ENCODE results near the gene SLC22A23. TPM values are rescaled to one million over a fixed set of nuclear protein-coding genes. Genes with fewer than 3 reads are reported as not detected.

SLC22A23 gene
- polyA plus RNA-seq, 4 donors, result 9.5 to 38.3 (median 15.0) TPM

DNA sequence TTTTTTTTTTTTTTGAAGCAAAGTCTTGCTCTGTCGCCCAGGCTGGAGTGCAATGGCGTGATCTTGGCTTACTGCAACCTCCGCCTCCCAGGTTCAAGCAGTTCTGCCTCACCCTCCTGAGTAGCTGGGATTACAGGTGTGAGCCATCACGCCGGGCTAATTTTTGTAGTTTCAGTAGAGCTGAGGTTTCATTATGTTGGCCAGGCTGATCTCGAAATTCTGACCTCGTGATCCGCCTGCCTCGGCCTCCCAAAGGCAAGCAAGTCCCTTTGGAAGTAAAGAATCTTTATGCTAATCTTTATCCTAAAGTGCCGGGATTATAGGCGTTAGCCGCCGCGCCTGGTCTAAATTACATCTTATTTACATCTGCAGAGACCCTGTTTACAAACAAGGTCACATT lies 196.6 kb downstream of the SLC22A23 start:
- Histone ChIP-seq H3K36me3 (ENCODE audit: control insufficient read depth in 3 of 3, insufficient read depth in 2 of 3, low read depth in 1 of 3, low read length in 3 of 3) (peaks cover 0 to 38% (median 2%) of the 10 kb centered on the region in 3 donors), H3K4me1 (ENCODE audit: control insufficient read depth in 3 of 3, insufficient read depth in 2 of 3, low read depth in 1 of 3, low read length in 2 of 3) (peaks cover 7 to 19% (median 10%) of the 10 kb centered on the region in 3 donors), H3K27ac (ENCODE audit: low read depth in 1 of 3, low read length in 2 of 3) (peak overlapping the region in 1 of 3 donors; percentile 17), H3K27me3 (ENCODE audit: control insufficient read depth in 3 of 3, insufficient read depth in 3 of 3, low read length in 3 of 3) (no peaks in the 10 kb centered on the region), H3K4me3 (ENCODE audit: low read depth in 1 of 3, low read length in 3 of 3) (peak overlapping the region in 1 of 3 donors; percentile 29), H3K9me3 (ENCODE audit: control insufficient read depth in 2 of 2, insufficient read depth in 1 of 2, low read depth in 1 of 2, low read length in 1 of 2) (no peaks in the 10 kb centered on the region)
- DNase-seq (no peak), FAIRE-seq (no peak)
- 32 to 68% (median 51%) methylated on average over 14 of the region's 14 CpGs for WGBS, 3 donors

DNA sequence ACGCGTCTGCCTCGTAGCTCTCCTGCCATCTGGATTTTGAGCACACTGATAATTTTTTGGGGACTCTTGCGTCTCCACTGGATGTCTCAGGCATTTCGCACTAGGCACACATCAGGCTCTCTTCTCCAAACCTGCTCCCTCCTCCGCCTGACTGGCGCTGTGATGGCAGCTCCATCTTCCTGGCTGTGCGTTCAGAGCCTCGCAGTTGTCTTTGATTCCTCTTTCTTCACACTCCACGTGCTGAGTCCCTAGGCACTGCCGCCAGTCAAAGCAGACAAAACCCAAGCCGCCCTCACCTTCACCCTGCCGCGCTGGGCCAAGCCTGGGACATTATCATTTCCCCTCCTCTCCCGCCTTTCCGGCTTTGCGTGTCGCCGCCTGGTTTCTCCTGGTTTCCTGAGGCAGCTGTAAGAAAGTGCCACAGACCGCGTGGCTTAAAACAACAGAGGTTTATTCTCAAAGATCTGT lies 197.3 kb downstream of the SLC22A23 start:
- Histone ChIP-seq H3K27ac (ENCODE audit: low read depth in 1 of 3, low read length in 2 of 3) (peak overlapping the region; percentile 20 to 76 (median 43)), H3K4me1 (ENCODE audit: control insufficient read depth in 3 of 3, insufficient read depth in 2 of 3, low read depth in 1 of 3, low read length in 2 of 3) (peaks cover 7 to 19% (median 10%) of the 10 kb centered on the region in 3 donors), H3K27me3 (ENCODE audit: control insufficient read depth in 3 of 3, insufficient read depth in 3 of 3, low read length in 3 of 3) (no peaks in the 10 kb centered on the region), H3K9me3 (ENCODE audit: control insufficient read depth in 2 of 2, insufficient read depth in 1 of 2, low read depth in 1 of 2, low read length in 1 of 2) (no peaks in the 10 kb centered on the region), H3K4me3 (ENCODE audit: low read depth in 1 of 3, low read length in 3 of 3) (peak overlapping the region; percentile 76 to 93 (median 86)), H3K36me3 (ENCODE audit: control insufficient read depth in 3 of 3, insufficient read depth in 2 of 3, low read depth in 1 of 3, low read length in 3 of 3) (peaks cover 0 to 32% (median 0%) of the 10 kb centered on the region in 3 donors)
- WGBS, 3 donors, result 1% methylated on average over 21 of the region's 21 CpGs
- peak; percentile 59 to 63 for DNase-seq
- FAIRE-seq, result no peak

DNA sequence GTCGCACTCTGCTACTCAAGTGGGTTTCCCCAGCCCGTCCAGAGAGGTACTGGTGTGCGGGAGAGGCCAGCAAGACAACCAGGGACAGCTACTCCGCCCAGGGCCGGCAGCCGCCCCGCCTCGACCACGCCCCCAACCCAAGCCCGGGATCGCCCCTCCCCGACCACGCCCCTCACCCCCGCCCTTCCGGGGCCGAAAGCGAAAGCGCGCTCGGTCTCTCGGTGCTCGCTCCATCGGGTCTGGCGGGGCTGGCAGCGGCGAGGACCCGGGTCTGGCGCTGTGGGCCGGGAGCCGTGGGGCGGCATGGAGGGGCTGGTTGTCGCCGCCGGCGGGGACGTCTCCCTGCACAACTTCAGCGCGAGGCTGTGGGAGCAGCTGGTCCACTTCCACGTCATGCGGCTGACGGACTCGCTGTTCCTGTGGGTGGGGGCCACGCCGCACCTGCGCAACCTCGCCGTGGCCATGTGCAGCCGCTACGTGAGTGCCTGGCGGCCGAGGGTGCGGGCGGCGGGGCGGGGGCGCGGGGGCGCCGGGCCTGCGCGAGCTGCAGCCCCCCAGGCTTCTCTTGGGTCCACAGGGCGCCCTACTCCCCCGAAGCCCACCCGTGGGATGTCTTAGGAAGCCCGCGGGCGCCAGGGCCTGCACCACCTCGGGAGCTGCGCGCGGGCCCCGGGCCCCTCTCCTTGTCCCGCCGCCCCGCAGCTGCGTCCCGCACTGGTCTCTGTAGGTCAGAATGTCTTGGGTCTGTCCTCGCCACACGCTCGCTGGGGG lies 197.9 kb downstream of the SLC22A23 start, which contains the start of gene PSMG4:
PSMG4 (plus strand) TSS at position 228 of the 771 bp plus-strand sequence; CDS start at position 304, 76 bp downstream.
- Histone ChIP-seq H3K4me3 (ENCODE audit: low read depth in 1 of 3, low read length in 3 of 3) (peak within 1 kb of the TSS; percentile 76 to 93 (median 86)), H3K9me3 (ENCODE audit: control insufficient read depth in 2 of 2, insufficient read depth in 1 of 2, low read depth in 1 of 2, low read length in 1 of 2) (no peaks in the 10 kb centered on the region), H3K36me3 (ENCODE audit: control insufficient read depth in 3 of 3, insufficient read depth in 2 of 3, low read depth in 1 of 3, low read length in 3 of 3) (peaks cover 0 to 26% (median 0%) of the 10 kb centered on the region in 3 donors), H3K27ac (ENCODE audit: low read depth in 1 of 3, low read length in 2 of 3) (peak within 1 kb of the TSS; percentile 20 to 76 (median 44)), H3K4me1 (ENCODE audit: control insufficient read depth in 3 of 3, insufficient read depth in 2 of 3, low read depth in 1 of 3, low read length in 2 of 3) (peaks cover 7 to 19% (median 10%) of the 10 kb centered on the region in 3 donors), H3K27me3 (ENCODE audit: control insufficient read depth in 3 of 3, insufficient read depth in 3 of 3, low read length in 3 of 3) (no peaks in the 10 kb centered on the region)
- DNase-seq, result peak; percentile 91 to 95
- 0 to 1% (median 0%) methylated on average over 53 to 80 of the region's 80 CpGs for WGBS, 3 donors
- no peak for FAIRE-seq

GRCh38 chr6:3258201-3258600 lies 198.6 kb downstream of the SLC22A23 start:
- Histone ChIP-seq H3K9me3 (ENCODE audit: control insufficient read depth in 2 of 2, insufficient read depth in 1 of 2, low read depth in 1 of 2, low read length in 1 of 2) (no peaks in the 10 kb centered on the region), H3K4me3 (ENCODE audit: low read depth in 1 of 3, low read length in 3 of 3) (peak overlapping the region in 2 of 3 donors; percentile 55 to 93), H3K27ac (ENCODE audit: low read depth in 1 of 3, low read length in 2 of 3) (no peak overlapping the region), H3K27me3 (ENCODE audit: control insufficient read depth in 3 of 3, insufficient read depth in 3 of 3, low read length in 3 of 3) (no peaks in the 10 kb centered on the region), H3K36me3 (ENCODE audit: control insufficient read depth in 3 of 3, insufficient read depth in 2 of 3, low read depth in 1 of 3, low read length in 3 of 3) (peaks cover 0 to 19% (median 0%) of the 10 kb centered on the region in 3 donors), H3K4me1 (ENCODE audit: control insufficient read depth in 3 of 3, insufficient read depth in 2 of 3, low read depth in 1 of 3, low read length in 2 of 3) (peaks cover 7 to 13% (median 10%) of the 10 kb centered on the region in 3 donors)
- WGBS, 3 donors, result 37 to 54% (median 43%) methylated on average over 12 of the region's 12 CpGs
- DNase-seq (no peak), FAIRE-seq (no peak)

DNA sequence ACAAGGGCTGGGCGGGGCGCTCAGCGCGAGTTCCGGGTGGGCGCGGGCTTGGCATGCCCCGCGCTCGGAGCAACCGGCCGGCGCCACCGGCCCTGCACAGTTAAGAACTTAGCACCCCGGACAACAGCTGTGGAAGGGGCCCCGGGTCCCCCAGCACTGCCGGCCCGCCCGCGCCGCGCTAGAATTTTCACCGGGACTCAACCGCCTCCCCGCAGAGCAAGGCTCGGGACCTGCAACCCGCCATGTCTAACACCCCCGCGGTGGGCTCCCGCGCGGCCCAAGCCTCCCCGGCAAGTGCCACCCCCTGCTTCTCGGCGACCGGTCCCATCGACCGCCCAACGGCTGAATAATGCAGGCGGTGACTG lies 203.3 kb downstream of the SLC22A23 start:
- FAIRE-seq, result no peak
- H3K9me3 ChIP-seq (ENCODE audit: control insufficient read depth in 2 of 2, insufficient read depth in 1 of 2, low read depth in 1 of 2, low read length in 1 of 2), result no peaks in the 10 kb centered on the region
- H3K27ac ChIP-seq (ENCODE audit: low read depth in 1 of 3, low read length in 2 of 3), result no peak overlapping the region
- H3K4me3 ChIP-seq (ENCODE audit: low read depth in 1 of 3, low read length in 3 of 3), result no peak overlapping the region
- DNase-seq, result no peak
- peaks cover 0 to 8% (median 2%) of the 10 kb centered on the region in 3 donors for H3K4me1 ChIP-seq (ENCODE audit: control insufficient read depth in 3 of 3, insufficient read depth in 2 of 3, low read depth in 1 of 3, low read length in 2 of 3)
- 96 to 98% (median 97%) methylated on average over 34 to 40 of the region's 40 CpGs for WGBS, 3 donors
- H3K36me3 ChIP-seq (ENCODE audit: control insufficient read depth in 3 of 3, insufficient read depth in 2 of 3, low read depth in 1 of 3, low read length in 3 of 3), result no peaks in the 10 kb centered on the region
- H3K27me3 ChIP-seq (ENCODE audit: control insufficient read depth in 3 of 3, insufficient read depth in 3 of 3, low read length in 3 of 3), result no peaks in the 10 kb centered on the region

DNA sequence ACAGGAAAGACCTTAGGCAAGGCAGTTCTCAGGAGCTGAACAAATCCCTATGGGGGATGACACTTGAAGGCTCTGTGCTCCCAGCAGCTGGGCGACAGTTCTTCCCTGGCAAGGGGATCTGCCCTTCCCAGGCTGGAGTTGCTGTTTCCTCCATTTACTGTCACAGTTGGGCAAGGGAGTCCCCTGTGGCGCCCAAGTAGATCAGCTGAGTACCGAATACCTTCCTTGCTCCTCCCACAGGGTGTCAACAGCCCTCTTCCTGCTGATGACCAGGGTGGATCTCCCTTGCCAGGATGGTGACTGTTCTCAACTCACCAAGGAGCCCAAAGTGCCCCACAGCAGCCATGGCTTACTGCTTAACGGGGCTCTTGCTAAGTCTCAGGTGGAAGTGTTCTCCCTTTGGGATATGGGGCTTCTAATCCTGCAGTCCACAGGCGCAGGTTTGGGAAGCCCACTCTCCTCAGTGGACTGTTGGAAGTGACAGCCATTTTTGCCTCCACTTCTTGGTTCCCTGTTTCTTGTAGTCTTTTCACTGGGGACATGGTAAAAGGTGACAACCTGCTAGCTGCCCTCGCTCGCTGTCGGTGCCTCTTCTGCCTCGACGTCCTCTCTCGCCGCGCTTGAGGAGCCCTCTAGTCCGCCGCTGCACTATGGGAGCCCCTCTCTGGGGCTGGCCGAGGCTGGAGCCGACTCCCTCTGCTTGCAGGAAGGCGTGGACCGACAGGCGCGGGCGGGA lies 203.8 kb downstream of the SLC22A23 start:
- FAIRE-seq, result no peak
- Histone ChIP-seq H3K36me3 (ENCODE audit: control insufficient read depth in 3 of 3, insufficient read depth in 2 of 3, low read depth in 1 of 3, low read length in 3 of 3) (no peaks in the 10 kb centered on the region), H3K4me3 (ENCODE audit: low read depth in 1 of 3, low read length in 3 of 3) (no peak overlapping the region), H3K27me3 (ENCODE audit: control insufficient read depth in 3 of 3, insufficient read depth in 3 of 3, low read length in 3 of 3) (peaks cover 0 to 2% (median 0%) of the 10 kb centered on the region in 3 donors), H3K27ac (ENCODE audit: low read depth in 1 of 3, low read length in 2 of 3) (no peak overlapping the region), H3K4me1 (ENCODE audit: control insufficient read depth in 3 of 3, insufficient read depth in 2 of 3, low read depth in 1 of 3, low read length in 2 of 3) (peaks cover 0 to 10% (median 0%) of the 10 kb centered on the region in 3 donors), H3K9me3 (ENCODE audit: control insufficient read depth in 2 of 2, insufficient read depth in 1 of 2, low read depth in 1 of 2, low read length in 1 of 2) (no peaks in the 10 kb centered on the region)
- WGBS, 3 donors, result 92 to 94% (median 93%) methylated on average over 22 of the region's 22 CpGs
- no peak for DNase-seq

- no peak for DNase-seq
- peaks cover 0 to 4% (median 0%) of the 10 kb centered on the region in 3 donors for H3K27me3 ChIP-seq (ENCODE audit: control insufficient read depth in 3 of 3, insufficient read depth in 3 of 3, low read length in 3 of 3)
- no peak overlapping the region for H3K27ac ChIP-seq (ENCODE audit: low read depth in 1 of 3, low read length in 2 of 3)
- H3K4me1 ChIP-seq (ENCODE audit: control insufficient read depth in 3 of 3, insufficient read depth in 2 of 3, low read depth in 1 of 3, low read length in 2 of 3), result peaks cover 0 to 11% (median 0%) of the 10 kb centered on the region in 3 donors
- no peaks in the 10 kb centered on the region for H3K9me3 ChIP-seq (ENCODE audit: control insufficient read depth in 2 of 2, insufficient read depth in 1 of 2, low read depth in 1 of 2, low read length in 1 of 2)
- no peak for FAIRE-seq
- no peaks in the 10 kb centered on the region for H3K36me3 ChIP-seq (ENCODE audit: control insufficient read depth in 3 of 3, insufficient read depth in 2 of 3, low read depth in 1 of 3, low read length in 3 of 3)
- no peak overlapping the region for H3K4me3 ChIP-seq (ENCODE audit: low read depth in 1 of 3, low read length in 3 of 3)
- 92 to 95% (median 93%) methylated on average over 10 of the region's 10 CpGs for WGBS, 3 donors
Measured at GRCh38 chr6:3252369-3252768, 204.5 kb downstream of the SLC22A23 start.
